CD1c-positive myeloid dendritic cell (primary cell): ENCODE results near the gene NOS1AP.
A peak's percentile ranks its signal among the peaks of the same experiment; 100 is the strongest.
"Not testable (repeated sequence)": the region's sequence is repeated elsewhere in the genome, so short reads cannot be mapped to it uniquely, and the experiment has no call there.

Source experiments
- DNase-seq: peaks from one replicate; pipeline ENCODE4 v3.0.0-alpha.2; 2016; ENCODE audit errors: extremely low spot score

Gene NOS1AP

DNA sequence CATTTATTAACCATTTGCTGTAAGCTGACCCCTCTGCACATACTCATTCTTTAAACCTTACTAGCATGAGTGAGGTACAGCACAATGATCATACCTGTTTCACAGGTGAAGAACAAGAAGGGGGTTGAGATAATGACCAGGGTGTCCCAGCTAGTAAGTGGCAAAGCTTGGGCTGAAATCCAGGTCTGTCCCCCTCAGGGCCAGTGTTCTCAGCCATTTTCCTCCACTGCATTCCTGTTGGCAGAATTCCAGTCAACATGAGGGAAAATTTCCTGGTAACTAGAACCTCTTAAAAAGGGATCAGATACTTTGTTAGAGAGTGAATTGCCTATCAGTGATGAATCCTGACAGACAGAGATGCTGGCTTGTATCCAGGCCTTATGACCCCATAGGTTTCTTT, 259.0 kb downstream of the NOS1AP start:
- DNase-seq, result no peak

DNA sequence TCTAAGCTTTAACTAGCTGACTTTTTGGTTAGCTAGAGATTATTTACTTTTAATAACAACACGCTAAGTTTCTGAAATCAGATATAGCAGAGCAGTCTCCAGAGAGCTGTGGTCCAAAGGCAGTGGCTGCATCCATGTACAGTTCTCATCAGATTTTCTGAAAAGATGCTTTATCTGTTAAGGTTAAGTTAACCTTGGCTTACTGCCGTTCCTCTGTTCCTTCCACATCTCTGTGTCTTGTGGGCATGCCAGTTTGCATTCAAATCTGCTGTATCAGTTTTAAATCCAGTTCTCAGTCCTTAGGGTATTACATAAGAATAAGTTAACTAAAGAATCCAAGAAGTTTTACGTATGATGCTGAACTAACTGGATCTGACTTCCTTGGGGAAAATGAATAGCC, 260.3 kb downstream of the NOS1AP start:
- DNase-seq, result no peak

DNA sequence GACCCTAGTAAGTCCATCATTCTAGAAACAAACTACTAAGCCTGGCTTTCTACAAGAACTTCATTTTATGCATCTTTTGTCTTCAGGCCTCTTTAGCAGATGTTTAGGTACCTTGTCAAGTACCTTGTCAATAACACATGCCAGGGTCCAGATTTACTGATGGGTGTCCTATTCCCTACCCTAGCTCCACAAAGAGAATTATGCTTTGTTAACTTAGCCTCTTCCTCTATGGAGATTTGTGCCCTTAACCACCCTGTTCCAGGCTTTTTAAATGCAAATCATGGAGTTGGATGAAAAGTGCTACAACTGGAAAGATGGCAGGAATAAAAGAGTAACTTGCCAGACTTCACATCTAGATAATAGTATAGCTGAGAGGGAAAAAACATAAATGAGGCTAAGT, 264.5 kb downstream of the NOS1AP start:
- no peak for DNase-seq

DNA sequence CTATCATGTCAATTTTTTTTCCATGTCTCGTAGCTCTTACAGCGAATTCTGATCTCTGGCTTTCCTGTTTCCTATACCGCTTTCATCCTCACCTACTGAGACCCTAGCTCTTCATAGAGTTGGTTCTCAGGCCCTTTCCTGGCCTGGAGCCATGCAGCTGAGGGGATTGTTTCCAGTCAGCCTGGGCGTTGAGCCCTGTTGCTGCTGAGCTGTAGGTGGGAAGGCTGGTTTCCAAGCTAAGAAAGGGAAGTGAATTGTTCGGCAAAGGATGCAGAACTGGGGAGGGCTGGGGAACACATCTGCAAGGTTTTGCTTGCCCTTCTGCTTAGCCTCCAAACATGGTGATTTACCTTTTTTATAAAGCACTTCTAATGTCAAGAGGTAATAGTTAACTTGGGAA, 265.6 kb downstream of the NOS1AP start:
- DNase-seq, result peak; percentile 34

DNA sequence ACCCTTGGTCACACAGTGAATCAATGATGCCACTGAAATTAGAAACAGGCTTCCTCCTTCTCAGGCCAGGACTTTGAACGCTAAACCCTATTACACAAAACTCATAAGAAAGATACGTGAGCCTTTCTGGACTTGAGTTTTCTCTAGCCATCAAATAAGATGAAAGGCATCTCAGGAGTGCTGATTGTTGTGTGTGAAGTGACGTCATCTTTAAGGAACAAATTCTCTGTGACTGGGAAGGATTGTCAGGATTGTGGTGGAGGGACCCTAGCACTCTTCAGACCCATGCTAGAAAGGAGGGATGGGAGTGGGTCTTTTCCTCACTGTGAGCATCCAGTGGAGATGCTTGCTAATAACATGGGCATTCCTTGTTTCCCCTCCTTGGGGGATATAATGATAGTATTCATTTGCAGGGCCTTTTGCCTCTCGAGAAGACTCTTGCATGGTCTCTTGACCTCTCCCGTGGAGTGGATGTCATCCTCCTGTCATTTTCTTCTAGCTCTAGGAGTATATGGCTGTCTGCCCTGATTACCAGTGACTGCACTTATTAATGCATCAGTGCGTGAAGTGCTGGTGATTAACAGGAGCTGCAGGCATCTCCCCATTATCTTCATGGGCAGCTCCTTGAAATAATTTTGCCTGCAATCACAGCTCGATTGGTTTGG, 267.3 kb downstream of the NOS1AP start:
- no peak for DNase-seq

DNA sequence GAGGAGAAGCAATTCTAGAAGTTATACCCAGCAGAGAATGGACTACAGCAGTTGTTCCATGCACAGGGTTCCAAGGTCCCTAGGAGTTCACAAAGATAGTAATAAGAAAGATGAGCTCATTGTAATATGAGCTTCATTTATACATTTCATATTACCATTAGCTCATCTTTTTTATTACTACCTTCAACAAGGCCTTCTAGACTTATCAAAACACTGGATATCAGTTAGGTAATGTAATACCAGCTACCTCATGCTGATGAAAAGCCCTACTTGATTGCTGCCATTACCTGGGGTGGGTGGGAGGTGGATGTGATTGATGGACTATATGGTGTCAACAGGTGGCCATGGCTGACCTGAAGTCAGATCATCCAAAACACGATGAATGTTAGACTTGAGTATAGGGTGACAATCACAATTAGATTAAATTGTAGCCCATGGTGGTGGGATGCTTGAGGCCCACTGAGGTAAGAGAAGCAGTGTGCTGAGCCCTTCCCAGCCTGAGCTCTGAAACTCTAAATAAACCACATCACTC, 273.0 kb downstream of the NOS1AP start:
- DNase-seq, result no peak

DNA sequence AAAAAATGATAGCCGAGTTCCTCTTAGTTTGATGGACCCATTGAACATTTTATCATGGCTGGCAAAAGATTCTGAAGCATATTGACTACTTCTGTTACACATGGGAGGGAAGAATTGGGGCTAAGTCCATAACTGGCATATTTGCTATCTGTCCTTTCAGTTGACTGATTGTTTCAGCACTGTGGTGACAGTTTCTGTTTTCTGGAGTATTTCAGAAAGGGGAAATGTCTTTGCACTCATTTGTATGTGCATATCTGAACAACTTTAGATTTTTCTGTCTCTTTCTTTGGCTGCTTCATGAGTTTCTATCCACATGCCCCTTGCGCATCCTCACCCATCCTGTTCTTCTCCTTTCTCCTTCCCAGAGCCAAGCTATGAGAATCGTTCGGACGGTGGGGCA, 274.0 kb downstream of the NOS1AP start:
- DNase-seq, result no peak

DNA sequence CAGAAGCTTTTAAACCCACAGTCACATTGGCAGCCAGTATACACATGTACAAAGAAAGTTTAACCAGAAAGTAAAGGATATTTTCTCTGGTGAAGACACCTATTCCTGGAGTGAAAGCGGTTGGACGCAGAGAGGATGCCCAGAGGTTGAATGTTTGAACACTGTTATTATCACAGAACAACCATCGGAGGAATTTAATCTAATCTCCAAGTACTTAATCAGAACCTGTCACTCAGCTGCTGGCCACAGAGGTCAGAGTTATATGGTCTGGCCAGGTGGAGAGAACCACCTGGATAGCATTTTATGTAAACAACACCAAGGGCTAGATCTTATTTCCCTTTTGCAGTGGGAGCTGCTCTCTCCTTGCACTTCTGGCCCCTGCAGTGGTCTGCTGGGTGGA, 277.8 kb downstream of the NOS1AP start:
- no peak for DNase-seq

DNA sequence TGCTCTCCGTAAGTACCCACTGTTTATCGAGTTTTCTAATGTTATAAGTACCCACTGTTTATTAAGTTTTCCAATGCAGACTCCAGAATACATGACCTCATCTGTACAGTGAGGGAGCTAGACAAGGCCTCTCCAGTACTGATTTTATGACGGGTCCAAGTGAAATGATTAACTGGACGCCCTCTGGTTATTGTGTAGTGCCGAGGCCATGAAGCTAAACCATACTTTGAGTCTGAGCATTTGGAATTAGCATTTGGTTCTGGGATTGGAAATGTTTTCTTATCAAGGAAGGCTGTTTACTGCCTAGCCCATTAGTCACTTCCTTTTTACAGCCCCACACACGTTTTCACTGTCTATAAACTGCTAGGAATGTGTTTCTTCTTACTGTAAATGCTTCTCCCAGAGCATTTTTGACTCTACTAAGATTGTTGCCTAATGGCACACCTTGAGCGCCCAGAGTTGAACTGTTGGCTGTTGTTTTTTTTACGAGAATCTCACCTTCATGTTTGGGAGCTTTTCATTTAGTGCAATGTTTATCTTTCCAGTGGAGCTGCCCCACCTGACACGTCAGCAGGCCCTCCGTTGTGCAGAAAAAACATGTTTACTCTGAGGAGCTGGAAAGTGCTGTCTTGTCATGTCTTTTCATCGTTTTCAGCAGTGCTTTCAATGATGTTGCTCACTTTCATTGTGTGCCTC, 280.3 kb downstream of the NOS1AP start:
- no peak for DNase-seq

DNA sequence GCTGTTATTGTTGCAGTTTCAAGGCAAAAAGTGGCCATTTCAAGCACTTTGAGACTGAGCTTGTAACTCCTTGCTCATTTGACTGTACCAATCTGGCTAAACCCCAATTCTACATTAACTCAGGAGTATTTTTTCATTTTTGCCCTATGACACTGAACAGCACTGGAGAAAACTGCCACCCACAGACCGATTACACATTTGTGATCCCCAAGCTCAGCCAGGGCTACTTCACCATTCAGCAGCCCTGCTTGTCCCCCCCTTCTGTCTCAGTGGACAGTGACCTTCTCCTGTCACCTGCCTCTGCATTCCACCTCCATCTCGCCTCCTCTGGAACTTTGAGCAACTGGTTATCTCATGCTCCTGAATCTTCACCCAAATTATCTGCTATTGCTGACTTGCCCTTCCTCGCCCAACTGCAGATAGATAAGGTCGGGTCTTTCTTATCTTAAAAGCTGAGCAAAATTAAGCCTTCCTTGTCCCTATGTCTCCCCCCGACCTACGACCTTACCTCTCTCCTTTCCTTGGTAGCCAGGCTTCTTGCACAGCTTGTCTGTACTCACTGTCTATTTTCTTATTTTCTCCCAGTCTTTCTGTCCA, 281.9 kb downstream of the NOS1AP start:
- no peak for DNase-seq

DNA sequence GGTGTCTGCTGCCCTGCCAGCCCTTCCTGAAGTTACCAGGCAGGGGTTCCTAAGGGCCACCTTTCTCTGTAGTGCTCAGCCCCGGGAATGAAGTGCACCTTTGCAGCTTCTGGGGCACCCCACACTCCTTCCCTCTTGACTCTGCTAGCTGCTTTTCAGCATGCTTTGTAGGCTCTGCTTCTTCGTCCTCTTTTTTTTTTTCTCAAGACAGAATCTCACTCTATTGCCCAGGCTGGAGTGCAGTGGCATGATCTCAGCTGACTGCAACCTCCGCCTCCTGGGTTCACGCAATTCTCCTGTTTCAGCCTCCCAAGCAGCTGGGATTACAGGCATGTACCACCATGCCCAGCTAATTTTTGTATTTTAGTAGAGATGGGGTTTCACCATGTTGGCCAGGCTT, 282.4 kb downstream of the NOS1AP start:
- not testable (repeated sequence) for DNase-seq

DNA sequence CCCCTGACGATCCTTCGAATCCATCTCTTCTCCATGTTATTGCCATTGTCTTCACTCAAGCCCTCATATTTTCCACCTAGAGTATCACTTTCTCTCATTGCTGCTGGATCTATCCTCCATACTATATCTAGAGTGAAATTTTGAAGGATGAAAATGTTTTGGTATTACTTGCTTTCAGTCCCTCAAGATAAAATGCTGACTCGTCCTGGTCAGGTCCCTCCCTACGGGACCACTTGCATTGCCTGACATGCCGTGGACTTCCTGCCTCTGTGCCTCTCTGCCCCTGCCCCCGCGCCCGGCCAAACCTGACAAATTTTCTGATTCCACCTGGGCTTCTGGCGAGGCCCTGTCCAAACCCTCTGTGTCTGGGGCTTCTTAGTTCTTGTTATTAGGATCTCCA, 283.6 kb downstream of the NOS1AP start:
- DNase-seq, result no peak

DNA sequence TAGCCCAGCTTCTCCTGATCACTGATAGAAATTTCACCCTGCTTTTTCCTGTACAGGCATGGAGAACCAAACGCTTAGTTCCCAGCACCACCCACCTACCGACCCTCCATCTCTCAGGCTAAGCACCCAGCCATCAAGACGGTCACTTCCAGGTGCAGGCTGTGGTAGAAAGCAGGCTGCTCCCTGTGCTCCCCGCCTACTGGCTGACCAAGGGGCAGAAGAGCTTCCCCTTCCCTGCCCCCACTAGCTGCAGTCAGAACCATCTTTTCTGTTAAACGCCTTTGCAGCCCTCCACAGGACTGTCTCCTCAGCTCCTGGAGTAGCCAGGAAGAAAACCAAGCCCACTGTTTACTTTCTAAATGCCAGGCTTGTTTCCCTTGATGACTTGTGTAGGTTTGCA, 284.2 kb downstream of the NOS1AP start:
- no peak for DNase-seq

DNA sequence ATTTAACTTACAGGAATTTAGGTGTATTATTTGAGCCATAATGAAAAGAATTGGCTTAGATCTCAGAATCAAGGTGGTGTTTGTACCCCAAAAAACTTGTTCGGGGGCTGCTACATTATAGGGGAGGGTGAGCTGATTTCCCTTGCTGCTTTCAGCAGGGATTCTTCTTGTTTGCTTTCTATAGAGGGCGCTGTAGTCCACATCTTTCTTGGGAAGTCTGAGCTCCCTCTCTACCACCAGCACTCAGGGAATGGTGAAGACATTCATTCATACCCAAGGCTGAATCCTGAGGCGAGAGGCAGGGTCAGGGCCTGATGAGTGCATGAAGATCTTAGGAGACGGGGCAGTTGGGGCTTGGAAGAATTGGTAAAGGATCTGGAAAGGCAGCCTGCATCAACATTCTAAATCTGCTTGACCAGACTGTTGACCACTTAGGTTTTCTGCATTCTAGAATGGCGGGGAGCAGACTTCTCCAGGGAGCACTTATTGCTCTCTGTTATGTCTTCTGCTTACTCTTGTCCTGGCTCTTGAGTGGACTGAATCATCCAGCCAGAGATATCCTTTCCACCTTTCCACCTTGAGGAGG, 288.3 kb downstream of the NOS1AP start:
- DNase-seq, result peak; percentile 61

DNA sequence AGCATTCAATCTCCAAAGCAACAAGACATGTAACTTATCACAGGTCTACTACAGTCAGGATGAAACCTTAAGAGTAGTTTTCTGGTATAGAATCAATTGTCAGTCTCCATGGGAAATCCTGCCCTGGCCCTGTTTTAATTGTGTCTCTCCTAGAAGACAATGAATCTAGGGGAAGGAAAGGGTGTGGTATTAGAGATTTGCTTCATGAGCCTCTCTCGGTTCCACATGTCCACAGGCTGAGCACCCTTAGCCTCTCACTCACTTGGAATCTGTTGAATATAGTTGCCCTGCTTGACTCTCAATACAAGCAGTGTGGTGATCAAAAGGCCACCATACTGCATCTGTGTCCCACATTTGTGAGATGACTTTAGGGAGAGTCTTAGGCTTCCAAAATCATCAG, 289.4 kb downstream of the NOS1AP start:
- DNase-seq, result no peak

DNA sequence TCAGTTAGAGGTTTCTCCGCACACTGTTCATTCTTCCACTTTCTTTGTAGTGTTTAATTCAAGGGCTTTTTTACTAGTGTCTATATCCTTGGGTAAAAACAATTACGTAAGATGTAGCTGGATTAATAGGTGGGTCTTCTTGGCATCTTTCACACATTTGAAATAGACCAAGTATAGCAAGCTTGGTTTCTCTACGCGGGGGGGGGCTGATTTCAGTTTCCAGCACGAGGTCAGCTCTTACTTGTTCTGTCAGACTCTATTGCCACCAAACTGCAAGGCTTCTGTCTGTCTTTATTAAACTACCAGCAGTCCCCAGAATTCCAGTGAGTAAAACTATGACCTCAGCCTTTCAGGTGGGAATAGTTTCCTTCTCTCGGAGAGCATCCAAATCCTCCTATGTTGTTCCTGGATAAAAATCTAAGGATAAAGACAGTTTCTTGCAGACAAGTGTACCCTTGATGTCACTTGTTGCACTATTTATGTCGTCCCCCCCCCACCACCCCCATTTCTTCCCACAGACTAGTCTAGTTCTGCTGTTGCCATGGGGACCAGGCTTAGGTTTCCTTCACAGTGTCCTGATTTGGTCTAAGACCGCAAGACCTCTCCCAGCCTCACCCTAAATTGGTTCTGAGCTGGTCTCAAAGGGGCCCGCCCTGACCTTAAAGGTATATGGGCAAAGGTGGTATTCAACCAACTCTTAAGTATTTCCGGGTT, 290.2 kb downstream of the NOS1AP start:
- DNase-seq, result no peak

DNA sequence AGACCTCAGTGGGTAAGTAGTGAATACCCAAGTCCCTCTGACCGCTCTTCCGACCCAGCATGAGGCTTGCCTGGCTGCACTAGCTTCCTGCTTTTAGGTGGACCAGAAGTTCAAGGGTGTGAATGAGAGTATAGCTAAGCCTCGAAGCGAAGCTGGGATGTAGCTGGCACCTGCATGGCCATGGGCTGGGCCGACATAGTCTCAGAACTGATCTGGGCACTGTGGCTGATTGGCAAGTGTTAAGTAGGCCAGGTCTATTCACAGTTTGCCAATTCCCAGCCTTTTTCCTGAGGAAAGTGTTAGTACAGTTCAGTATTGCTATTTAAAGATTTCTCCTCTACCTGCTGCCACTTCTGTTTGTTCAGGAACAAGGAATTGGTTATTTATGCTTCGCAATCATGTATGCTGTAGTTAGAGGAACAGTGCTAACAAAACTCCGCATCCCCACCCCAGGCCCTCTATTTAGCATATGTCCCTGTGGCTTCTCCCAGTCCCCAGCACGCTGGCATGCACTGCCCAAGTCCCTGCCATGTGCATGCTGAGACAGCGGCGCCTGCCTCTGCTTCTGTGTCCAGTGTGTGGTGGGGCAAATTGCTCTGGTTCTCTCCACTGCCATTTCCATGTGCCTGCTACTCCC, 290.9 kb downstream of the NOS1AP start:
- no peak for DNase-seq

DNA sequence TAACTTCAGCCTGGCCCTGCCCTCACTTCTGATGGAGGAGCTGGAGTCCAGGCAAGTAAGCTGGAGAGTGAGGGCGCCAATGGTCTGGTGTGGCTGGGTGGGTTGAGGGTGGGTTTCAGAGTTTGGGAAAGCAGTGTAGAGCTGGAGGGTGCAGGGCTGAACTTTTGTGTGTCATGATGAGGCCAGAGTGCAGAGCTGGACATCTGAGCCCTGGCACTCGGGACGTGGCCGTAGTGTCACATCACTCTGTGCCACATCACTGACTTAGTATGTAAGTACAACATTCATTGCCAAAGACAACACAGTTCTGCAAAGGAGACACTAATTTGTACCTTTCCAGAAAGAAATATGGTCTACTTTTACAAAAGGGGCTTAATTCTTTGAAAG, 291.4 kb downstream of the NOS1AP start:
- no peak for DNase-seq

DNA sequence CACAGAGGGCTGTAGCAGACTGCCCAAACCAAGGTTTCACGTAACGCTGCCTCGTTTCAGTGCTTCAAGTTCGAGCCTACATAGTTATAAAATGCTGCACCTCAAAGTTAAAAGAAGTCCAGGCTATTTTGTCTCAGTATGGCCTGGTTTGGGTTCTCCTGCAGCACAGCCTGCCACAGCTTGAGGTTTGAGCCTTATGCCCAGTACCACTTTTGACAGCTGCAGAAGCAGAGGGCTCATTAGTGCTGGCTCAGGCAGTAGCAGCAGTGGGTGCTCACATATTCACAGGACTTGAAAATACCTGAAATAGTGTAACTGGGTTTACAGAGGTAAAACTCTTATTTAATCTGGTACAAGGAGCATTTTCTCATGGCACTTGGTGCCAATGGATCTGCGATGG, 291.9 kb downstream of the NOS1AP start:
- DNase-seq, result no peak

DNA sequence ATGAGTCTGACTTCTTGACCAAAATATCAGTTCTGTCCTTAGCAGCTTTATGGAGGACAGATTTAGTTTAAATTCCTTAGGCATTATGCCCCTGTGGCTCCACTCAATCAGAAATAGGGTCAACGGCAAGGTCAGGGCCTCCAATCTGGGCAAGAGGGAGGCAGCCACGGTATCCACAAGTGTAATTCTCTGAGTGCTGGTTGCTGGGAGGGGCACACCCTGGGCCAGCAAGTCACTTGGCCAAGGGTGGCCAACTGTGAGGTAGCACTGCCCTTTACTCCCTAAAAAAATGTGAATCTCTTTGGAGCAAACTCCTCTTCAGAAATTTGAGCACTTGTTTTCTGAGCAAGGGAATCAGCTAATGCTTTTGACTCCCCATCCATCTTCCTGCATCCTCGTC, 294.3 kb downstream of the NOS1AP start:
- no peak for DNase-seq

DNA sequence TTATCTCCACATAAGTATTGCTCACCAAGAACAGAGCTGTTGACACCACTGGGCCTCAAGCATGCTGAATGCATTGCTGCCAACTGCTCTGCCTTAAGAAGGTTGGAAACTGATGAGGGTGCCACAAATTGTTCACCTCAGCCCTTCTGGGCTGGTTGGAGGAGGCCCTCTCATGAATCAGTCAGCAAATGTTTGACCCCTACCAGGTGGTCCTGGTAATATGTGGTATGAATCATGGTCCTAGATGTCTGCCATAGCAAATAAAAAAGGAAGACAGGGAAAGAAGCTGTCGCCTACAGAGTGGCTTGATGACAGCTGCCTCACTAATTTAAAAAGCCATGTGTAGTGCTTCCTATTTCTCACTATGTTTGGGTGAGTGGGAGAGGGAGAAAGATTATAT, 295.0 kb downstream of the NOS1AP start:
- DNase-seq, result no peak
